ENCODE measurements around the gene AARSD1.
"Not testable (repeated sequence)": the region's sequence is repeated elsewhere in the genome, so short reads cannot be mapped to it uniquely, and the experiment has no call there.

AARSD1 gene

DNA sequence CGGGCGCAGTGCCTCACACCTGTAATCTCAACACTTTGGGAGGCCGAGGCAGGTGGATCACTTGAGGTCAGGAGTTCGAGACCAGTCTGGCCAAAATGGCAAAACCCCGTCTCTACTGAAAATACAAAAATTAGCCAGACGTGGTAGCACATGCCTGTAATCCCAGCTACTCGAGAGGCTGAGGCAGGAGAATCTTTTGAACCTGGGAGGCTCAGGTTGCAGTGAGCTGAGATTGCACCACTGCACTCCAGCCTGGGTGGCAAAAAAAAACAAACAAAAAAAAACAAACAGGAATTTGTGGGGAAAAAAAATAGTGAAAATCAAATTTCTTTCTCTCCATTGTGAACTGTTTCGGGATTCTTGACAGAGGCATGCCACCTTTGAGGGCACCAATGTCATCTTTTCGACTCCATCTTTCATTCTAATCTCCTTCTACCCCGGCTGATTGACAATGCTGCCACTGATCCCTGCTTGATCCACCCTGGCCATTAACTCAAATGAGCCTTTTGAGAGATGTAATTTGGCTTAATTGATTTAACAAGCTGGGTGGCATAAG is 44.7 kb downstream of the AARSD1 start:
- peak; percentile 3 for DNase-seq

DNA sequence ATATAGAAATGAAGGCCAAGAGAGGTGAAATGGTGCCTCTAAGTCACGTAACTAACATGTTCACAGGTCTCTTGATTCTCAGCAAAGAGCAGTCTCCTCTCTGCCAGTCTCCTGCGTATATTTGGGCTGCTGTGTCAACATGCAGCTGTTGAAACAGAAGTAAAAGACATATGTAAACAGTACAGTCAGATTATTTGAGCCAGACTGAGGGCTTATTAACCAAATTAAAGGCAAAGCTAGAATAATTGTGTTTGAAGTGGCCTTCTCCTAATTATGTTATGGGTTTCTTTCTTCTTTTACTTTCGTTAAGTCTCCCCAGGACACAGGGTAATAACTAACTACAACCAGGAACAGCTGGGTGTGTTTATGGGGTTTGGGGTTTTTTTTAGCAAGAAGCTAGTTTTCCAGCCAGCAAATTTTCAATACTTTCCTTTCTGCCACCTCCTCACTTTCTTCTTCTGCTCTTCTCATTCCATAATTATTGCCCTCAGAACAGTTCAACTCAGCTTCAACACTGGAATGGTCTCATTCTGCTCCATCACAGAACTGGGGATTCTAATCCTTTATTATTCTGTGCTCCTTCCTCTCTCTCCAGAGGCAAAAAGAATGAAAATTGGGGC is 45.2 kb downstream of the AARSD1 start:
- DNase-seq: peak; percentile 88

DNA sequence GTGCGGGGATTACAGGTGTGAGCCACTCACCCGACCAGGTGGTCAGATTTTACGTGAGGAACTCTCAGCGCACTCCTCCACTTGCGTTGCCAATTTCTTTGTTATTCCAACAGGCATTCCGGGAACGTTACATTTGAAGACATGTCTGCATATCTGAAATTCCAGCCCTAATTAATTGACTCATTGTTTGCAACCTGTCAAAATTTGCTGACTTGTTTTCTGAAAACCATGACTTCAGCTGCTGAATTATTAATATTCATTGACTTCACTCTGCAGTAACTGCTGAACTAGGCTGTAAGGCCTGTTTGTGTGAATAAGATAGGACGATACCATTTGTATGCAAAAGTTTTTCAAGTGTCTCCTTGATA is 47.0 kb downstream of the AARSD1 start:
- DNase-seq: no peak

DNA sequence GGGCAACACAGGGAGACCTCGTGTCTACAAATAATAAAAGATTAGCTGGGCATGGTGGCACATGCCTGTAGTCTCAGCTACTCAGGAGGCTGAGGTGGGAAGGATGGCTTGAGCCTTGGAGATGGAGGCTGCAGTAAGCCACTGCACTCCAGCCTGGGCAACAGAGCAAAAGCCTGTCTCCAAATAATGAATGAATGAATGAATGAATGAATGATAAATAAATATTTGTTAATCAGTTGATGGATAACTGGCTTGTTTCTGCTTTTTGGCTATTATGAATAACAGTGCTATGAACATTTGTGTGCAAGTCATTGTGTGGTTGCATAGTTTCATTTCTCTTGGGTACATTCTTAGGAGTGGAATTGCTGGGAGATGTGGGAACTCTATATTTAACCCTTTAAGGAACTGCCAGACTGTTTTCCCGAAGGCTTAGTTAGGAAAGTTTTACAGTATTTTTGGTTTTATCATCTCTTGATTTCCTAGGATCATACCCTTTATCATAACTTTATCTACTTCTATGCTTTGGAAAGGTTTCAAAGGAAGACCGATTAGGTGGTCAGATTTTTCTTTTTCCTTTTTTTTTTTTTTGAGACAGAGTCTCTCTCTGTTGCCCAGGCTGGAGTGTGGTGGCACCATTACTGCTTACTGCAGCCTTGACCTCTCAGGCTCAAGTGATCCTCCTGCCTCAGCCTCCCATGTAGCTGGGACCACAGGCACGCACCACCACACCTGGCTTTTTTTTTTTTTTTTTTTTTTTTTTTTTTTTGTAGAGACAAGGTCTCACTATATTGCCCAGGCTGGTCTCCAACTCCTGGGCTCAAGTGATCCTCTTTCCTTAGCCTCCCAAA is 47.6 kb downstream of the AARSD1 start:
- not testable (repeated sequence) for DNase-seq

DNA sequence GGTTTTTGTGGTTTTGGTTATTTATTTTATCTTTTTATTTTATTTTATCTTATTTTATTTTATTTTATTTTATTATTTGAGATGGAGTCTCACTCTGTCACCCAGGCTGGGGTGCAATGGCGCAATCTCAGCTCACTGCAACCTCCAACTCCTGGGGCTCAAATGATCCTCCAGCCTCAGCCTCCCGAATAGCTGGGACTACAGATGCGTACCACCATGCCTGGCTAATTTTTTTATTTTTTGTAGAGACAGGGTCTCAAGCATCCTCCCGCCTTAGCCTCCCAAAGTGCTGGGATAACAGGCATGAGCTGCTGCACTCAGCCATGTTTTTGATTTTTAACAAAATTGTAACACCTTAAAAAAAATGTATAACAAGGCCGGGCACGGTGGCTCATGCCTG is 49.0 kb downstream of the AARSD1 start:
- not testable (repeated sequence) for DNase-seq

DNA sequence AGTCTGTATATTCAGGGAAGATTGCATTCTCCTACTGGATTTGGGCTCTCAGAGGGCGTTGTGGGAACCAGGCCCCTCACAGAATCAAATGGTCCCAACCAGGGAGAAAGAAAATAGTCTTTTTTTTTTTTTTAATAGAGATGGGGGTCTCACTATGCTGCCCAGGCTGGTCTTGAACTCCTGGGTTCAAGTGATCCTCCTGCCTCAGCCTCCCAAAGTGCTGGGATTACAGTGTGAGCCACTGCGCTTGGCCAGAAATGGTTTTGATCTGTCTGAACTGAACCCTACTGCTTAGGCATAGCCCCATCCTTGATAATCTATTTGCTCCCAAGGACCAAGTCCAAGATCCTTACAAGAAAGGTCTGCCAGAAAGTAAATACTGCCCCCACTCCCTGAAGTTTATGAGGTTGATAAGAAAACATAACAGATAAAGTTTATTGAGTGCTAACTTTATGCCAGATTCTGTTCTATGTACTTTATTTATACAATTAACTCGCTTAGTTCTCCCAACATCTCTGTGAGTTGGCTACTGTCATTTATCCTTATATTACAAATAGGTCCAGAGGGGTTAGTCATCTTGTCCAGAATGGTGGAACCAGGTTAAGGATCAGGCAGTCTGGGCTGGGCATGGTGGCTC is 50.2 kb downstream of the AARSD1 start:
- DNase-seq: no peak

DNA sequence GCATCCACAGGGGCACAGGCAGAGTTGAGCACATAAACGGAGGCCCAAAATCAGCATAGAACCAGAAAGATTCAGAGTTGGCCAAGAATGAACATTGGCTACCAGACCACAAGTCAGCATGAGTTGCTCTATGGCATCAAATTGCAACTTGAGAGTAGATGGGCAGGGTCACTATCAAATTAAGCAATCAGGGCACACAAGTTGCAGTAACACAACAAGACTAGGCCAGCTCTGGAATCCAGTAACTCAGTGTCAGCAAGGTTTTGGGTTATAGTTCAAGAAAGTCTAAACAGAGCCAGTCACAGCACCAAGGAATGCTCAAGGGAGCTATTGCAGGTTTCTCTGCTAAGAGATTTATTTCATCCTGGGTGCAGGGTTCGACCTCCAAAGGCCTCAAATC is 50.7 kb downstream of the AARSD1 start:
- DNase-seq: no peak

DNA sequence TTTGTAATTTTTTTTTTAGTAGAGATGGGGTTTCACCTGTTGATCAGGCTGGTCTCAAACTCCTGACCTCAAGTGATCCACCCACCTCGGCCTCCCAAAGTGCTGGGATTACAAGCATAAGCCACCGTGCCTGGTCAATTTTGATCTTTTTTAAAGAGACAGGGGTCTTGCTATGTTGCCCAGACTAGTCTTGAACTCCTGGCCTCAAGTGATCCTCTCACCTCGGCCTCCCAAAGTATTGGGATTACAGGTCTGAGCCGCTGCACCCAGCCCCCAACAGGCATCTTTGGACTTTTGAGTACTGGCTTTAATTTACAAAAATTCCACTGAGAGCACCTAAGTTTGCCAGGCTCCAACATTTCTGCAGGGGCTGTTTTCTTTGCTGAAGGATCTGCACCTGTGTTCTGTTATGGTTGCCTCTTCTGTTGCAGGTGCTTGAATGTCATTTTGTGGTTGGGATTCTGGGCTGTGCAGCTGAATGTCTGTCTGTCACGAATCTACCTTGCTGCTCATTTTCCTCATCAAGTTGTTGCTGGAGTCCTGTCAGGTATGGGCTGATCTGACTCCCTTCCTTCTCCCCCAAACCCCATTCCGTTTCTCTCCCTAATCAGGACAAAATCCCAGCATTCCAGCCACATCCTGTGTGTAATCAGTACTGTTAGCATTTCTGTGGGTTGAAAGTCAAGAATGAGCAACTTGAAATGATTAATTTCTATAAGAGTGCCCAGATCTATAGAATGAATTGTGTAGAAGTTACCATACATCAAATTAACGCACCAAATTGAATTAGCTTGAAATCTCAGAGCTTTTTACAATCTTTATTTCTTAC is 55.2 kb downstream of the AARSD1 start:
- no peak for DNase-seq

DNA sequence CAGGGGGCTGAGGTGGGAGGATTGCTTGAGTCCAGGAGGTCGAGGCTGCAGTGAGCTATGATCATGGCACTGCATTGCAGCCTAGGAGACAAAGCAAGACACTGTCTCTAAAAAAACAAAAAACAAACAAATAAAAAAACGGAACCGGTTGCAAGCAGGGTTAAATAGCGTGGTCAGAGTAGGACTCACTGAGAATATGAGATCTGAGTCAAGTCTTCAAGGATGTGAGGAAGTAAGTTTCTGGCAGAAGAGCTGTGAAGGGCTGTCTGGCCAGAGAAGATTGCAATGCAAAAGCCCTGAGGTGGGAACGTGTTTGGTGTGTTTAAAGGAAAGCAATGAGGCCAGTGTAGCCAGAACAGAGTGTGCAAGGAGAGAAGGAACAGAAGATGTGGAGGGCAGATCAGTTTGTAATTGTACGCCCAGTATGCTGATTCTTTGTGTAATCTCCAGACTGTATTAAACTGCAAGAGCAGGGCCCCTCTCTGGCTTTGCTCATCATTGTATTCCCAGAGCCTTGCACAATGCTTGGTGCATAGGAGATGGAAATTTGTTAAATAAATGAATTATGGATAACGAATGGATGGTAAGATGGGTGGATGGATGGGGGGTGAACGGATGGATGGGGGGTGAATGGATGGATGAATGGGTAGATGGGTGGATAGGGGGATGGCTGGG is 57.3 kb downstream of the AARSD1 start:
- no peak for DNase-seq

DNA sequence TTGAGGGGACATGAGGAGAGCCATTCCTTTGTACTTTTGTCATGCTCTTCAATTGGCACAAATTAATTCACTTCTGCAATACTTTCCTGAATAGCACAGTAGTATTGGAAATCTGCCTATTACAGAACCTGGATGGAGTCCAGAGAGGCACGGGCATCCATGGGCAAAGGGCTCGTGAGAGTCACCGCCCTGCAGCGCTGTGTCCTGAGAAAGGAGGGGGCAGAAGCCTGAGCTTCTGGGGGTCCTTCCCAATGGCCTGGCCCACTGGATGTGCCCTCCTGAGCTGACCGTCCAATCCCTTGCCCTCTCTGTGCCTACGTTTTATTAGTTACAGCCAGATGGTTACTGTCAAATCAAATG is 60.2 kb downstream of the AARSD1 start:
- no peak for DNase-seq

DNA sequence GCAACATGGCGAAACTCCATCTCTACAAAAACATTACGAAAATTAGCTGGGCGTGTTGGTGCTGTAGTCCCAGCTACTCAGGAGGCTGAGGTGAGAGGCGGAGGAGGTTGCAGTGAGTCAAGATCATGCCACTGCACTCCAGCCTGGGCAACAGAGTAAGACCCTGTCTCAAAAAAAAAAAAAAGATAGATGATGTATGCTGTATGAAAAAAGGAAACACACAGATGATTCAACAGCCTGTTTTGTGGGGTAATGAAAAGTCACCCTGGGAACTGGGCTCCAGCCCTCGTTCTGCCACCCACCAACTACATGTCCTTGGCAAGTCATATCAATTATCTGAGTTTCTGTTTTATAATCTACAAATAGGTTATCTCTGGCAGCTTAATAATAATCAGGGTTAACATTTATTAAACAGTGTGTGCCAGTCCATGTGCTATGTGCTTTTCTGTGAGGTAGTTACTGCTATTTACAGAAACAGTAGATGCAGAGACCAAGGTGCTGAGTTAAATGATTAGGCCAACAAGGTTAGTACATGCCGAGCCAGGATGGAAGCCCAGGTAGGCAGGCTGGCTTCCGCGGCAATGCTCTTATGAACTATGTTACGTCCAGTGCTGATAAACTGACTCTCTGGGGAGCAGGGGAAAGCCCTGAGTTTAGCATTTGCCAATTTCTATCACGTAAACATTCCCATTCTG is 62.6 kb downstream of the AARSD1 start:
- no peak for DNase-seq
